ENCODE measurements around the gene ELK3.

The ELK3 gene

DNA sequence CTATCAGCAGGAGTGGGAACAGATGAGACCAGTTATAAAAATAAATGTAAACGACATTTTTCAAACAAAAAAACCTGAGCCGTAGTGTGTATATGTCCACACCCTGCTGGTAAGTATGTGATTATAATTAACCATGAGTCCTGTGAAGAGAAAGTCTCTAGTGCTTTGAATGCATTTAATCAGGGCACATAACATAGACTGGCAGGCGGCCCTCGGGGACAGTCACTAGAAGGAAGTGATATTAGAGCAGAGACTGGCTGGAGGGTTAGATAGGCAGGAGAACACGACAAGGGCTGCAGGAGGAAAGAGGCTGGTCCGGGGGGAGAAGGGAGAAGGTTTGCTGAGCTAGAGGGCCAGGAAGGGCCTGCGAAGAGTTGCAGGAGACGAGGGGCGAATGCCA lies 23.8 kb upstream of the ELK3 start:
- TF ChIP-seq, protein P1, sequence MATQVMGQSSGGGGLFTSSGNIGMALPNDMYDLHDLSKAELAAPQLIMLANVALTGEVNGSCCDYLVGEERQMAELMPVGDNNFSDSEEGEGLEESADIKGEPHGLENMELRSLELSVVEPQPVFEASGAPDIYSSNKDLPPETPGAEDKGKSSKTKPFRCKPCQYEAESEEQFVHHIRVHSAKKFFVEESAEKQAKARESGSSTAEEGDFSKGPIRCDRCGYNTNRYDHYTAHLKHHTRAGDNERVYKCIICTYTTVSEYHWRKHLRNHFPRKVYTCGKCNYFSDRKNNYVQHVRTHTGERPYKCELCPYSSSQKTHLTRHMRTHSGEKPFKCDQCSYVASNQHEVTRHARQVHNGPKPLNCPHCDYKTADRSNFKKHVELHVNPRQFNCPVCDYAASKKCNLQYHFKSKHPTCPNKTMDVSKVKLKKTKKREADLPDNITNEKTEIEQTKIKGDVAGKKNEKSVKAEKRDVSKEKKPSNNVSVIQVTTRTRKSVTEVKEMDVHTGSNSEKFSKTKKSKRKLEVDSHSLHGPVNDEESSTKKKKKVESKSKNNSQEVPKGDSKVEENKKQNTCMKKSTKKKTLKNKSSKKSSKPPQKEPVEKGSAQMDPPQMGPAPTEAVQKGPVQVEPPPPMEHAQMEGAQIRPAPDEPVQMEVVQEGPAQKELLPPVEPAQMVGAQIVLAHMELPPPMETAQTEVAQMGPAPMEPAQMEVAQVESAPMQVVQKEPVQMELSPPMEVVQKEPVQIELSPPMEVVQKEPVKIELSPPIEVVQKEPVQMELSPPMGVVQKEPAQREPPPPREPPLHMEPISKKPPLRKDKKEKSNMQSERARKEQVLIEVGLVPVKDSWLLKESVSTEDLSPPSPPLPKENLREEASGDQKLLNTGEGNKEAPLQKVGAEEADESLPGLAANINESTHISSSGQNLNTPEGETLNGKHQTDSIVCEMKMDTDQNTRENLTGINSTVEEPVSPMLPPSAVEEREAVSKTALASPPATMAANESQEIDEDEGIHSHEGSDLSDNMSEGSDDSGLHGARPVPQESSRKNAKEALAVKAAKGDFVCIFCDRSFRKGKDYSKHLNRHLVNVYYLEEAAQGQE (IDR thresholded peaks at IDR 0.05; ENCODE audit: low read depth): no peak
- no peak for TF ChIP-seq EP300 (IDR thresholded peaks at IDR 0.05; ENCODE audit: borderline replicate concordance)
- no peak for TF ChIP-seq FOXM1 (IDR thresholded peaks at IDR 0.05; ENCODE audit: borderline replicate concordance, low read depth)
- TF ChIP-seq, protein P2, sequence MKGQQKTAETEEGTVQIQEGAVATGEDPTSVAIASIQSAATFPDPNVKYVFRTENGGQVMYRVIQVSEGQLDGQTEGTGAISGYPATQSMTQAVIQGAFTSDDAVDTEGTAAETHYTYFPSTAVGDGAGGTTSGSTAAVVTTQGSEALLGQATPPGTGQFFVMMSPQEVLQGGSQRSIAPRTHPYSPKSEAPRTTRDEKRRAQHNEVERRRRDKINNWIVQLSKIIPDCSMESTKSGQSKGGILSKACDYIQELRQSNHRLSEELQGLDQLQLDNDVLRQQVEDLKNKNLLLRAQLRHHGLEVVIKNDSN (IDR thresholded peaks at IDR 0.05): no peak
- no peak for TF ChIP-seq CEBPB (IDR thresholded peaks at IDR 0.05)

DNA sequence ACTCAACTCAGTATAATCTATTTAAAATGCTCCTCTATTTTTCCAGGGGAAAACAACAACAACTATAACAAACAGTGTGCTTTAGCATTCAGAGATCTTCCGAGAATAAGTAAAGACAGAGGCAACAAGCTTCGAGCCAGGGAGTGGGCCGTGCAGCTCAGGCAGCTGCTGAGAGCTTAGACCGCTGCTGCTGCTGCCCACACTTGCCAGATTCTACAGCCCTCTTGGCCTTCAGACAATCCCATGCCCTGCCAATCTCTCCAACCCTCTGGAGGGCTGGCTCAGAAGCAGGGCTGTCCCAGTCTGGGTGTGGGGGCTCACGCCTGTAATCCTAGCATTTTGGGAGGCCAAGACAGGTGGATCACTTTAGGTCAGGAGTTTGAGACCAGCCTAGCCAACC lies 23.4 kb upstream of the ELK3 start:
- TF ChIP-seq TAF1 (IDR thresholded peaks at IDR 0.05; ENCODE audit: low read depth): no peak
- no peak for TF ChIP-seq TCF12 (IDR thresholded peaks at IDR 0.05; ENCODE audit: low read depth)
- no peak for TF ChIP-seq FOXM1 (IDR thresholded peaks at IDR 0.05; ENCODE audit: borderline replicate concordance, low read depth)
- no peak for TF ChIP-seq YY1 (IDR thresholded peaks at IDR 0.05; ENCODE audit: low read depth)
- TF ChIP-seq, protein P3, sequence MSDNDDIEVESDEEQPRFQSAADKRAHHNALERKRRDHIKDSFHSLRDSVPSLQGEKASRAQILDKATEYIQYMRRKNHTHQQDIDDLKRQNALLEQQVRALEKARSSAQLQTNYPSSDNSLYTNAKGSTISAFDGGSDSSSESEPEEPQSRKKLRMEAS (IDR thresholded peaks at IDR 0.05): no peak
- no peak for TF ChIP-seq RAD21 (IDR thresholded peaks at IDR 0.05; ENCODE audit: low read depth)
- TF ChIP-seq ZBTB7A (IDR thresholded peaks at IDR 0.05; ENCODE audit: low read depth): no peak
- TF ChIP-seq, protein P2 (IDR thresholded peaks at IDR 0.05): no peak
- TF ChIP-seq CEBPB (IDR thresholded peaks at IDR 0.05): no peak
- no peak for TF ChIP-seq NFIC (IDR thresholded peaks at IDR 0.05)
- no peak for TF ChIP-seq CREB1 (IDR thresholded peaks at IDR 0.05; ENCODE audit: low read depth)
- TF ChIP-seq TEAD4 (IDR thresholded peaks at IDR 0.05): no peak
- no peak for TF ChIP-seq EGR1 (IDR thresholded peaks at IDR 0.05)
- TF ChIP-seq, protein P1 (IDR thresholded peaks at IDR 0.05; ENCODE audit: low read depth): no peak
- TF ChIP-seq EP300 (IDR thresholded peaks at IDR 0.05; ENCODE audit: borderline replicate concordance): no peak

DNA sequence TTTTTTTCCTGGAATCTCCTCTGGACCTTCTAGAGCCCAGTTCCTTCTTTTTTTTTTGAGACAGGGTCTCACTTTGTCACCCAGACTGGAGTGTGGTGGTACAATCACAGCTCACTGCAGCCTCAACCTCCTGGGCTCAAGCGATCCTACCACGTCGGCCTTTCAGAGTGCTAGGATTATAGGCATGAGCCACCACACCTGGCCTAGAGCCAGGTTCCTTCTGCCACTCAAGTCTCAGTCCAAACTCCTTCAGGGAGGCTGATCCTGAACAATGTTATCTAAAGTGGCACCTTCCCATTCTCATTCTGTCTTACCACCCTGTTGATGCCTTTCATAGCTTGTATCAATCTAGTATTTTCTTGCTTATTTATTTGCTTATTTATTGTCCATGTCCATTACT lies 22.3 kb upstream of the ELK3 start:
- TF ChIP-seq NFIC (IDR thresholded peaks at IDR 0.05): peak; percentile 11; the same call in 1 of the 2 replicates
- no peak for TF ChIP-seq ZBTB7A (IDR thresholded peaks at IDR 0.05; ENCODE audit: low read depth)

DNA sequence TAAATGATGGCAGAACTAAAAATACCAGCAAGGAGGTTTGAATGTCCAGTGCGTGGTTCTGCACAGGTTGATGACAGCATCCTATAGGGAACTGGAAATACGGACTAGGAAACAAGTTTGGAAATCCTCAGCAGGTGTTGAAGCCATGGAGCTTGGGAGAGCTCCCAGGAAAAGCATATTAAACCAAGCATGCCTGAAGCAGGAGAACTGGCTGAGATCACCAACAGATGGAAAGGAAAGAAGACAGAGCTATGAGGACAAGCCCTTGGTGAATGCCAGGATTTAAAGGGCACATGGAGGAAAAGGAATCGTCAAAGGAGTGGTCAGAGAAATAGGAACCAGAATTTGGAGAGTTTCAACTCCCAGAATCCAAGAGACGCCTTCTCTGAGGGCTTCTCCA lies 21.2 kb upstream of the ELK3 start:
- TF ChIP-seq EGR1 (IDR thresholded peaks at IDR 0.05) (no peak), NFIC (IDR thresholded peaks at IDR 0.05) (no peak), EP300 (IDR thresholded peaks at IDR 0.05; ENCODE audit: borderline replicate concordance) (no peak), TEAD4 (IDR thresholded peaks at IDR 0.05) (no peak), ZBTB7A (IDR thresholded peaks at IDR 0.05; ENCODE audit: low read depth) (no peak), CEBPB (IDR thresholded peaks at IDR 0.05) (no peak), TAF1 (IDR thresholded peaks at IDR 0.05; ENCODE audit: low read depth) (no peak), YY1 (IDR thresholded peaks at IDR 0.05; ENCODE audit: low read depth) (no peak), TCF12 (IDR thresholded peaks at IDR 0.05; ENCODE audit: low read depth) (no peak)
- TF ChIP-seq, protein P2 (IDR thresholded peaks at IDR 0.05): no peak
- TF ChIP-seq, protein P1 (IDR thresholded peaks at IDR 0.05; ENCODE audit: low read depth): no peak
- TF ChIP-seq, protein P3 (IDR thresholded peaks at IDR 0.05): no peak

DNA sequence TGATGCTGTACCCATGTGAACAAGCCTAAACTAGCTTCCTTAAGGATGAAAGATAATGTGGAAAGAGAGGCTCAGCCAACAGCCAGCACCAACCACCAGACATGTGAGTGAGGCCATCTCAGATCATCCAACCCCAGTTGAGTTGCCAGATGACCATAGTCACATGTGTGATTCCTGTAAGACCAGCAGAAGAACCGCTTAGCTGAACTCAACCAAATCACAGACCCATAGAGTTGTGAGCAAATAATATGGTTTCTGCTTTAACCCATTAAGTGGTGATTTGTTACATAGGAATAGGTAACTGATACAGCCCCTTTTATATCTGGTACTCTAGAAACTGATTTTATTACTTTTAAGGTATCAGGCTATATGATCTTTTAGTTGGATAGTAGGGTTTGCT lies 17.6 kb upstream of the ELK3 start:
- TF ChIP-seq EP300 (IDR thresholded peaks at IDR 0.05; ENCODE audit: borderline replicate concordance): no peak
- no peak for TF ChIP-seq YY1 (IDR thresholded peaks at IDR 0.05; ENCODE audit: low read depth)
- no peak for TF ChIP-seq FOXM1 (IDR thresholded peaks at IDR 0.05; ENCODE audit: borderline replicate concordance, low read depth)
- no peak for TF ChIP-seq RAD21 (IDR thresholded peaks at IDR 0.05; ENCODE audit: low read depth)
- TF ChIP-seq EGR1 (IDR thresholded peaks at IDR 0.05): no peak

Measured in Ishikawa (cell line).